K562 (cell line): ENCODE measurements around the gene NRM. TPM values are rescaled to one million over a fixed set of nuclear protein-coding genes. Genes with fewer than 3 reads are reported as not detected.

ENCODE experiments used
- CHD2 ChIP-seq: IDR thresholded peaks from 2 replicates; pipeline ENCODE4 v1.6.1; 2011; ENCODE audit warnings: low read depth, low read length
- MITF ChIP-seq: IDR thresholded peaks from 2 replicates; pipeline ENCODE4 v1.6.1; 2014; ENCODE audit warnings: antibody characterized with exemption
- OTX1 ChIP-seq: fragments of 450-650 bp; formaldehyde crosslinking; IDR thresholded peaks from 2 replicates; pipeline ENCODE4 v1.4.0; 2022; ENCODE audit warnings: mild to moderate bottlenecking
- PHF21A ChIP-seq: fragments of 450-650 bp; IDR thresholded peaks from 2 replicates; pipeline ENCODE4 v1.6.1; 2017; ENCODE audit warnings: low read depth, borderline replicate concordance
- SMAD3 ChIP-seq: fragments of 450-650 bp; formaldehyde crosslinking; conservative IDR thresholded peaks from 2 replicates; pipeline ENCODE4 v1.4.0; 2020; ENCODE audit warnings: mild to moderate bottlenecking
- STAG1 ChIP-seq: sonication (generic); formaldehyde crosslinking; IDR thresholded peaks from 2 replicates; pipeline ENCODE4 v1.5.0; 2020; ENCODE audit warnings: missing genetic modification reagents, borderline replicate concordance
- WHSC1 ChIP-seq: IDR thresholded peaks from one replicate; pipeline ENCODE4 v1.6.1; 2012; ENCODE audit warnings: low read length, control low read depth, inconsistent platforms
- ZBTB17 ChIP-seq: fragments of 450-650 bp; formaldehyde crosslinking; IDR thresholded peaks from 2 replicates; pipeline ENCODE4 v1.4.0; 2020; ENCODE audit warnings: mild to moderate bottlenecking
- ZBTB2 ChIP-seq: fragments of 450-650 bp; IDR thresholded peaks from 2 replicates; pipeline ENCODE4 v1.6.1; 2016; ENCODE audit warnings: antibody characterized with exemption
- ZNF589 ChIP-seq: fragments of 200-800 bp; sonication (Bioruptor generic); IDR thresholded peaks from 2 replicates; pipeline ENCODE4 v1.6.1; 2016; ENCODE audit warnings: low read depth, missing genetic modification characterization, missing compliant biosample characterization
- polyA plus RNA-seq, 8 experiments: library from polyadenylated mRNA; depleted of rRNA in 4 of 8; stranded (reverse) in 5 of 8; unstranded in 3 of 8; fragments of >200 nt; fragmentation: Nextera tagmentation in 2 of 8; fragmentation: Illumina TruSeq in 1 of 8; extraction: Ambion mirVana in 2 of 8; extraction: Trizol in 1 of 8; gene quantifications; 2 replicates each; pipeline versions ENCODE4 v1.2.1 to v1.2.3, GENCODE V29; 2011 to 2014; ENCODE audit warnings: inconsistent platforms in 1 of 8, missing spikeins in 1 of 8
- total RNA-seq, 7 experiments: library from RNA; depleted of rRNA in 6 of 7; stranded (reverse); fragments of >200 nt in 6 of 7; fragmentation: Illumina TruSeq in 2 of 7; extraction: Trizol in 2 of 7; gene quantifications; 2 replicates each; pipeline versions ENCODE4 v1.2.1 to v1.2.3, GENCODE V29; 2011 to 2021; ENCODE audit warnings: low replicate concordance in 1 of 7
- TF ChIP-seq, protein P1 (sequence below): fragments of 250-450 bp; sonication (Bioruptor Pico); IDR thresholded peaks from 2 replicates; pipeline ENCODE4 v1.8.0; 2022; ENCODE audit warnings: moderate library complexity, mild to moderate bottlenecking, inconsistent platforms
- TF ChIP-seq, protein P2 (sequence below): sonication (generic); formaldehyde crosslinking; IDR thresholded peaks from 2 replicates; pipeline ENCODE4 v1.8.0; 2023; ENCODE audit warnings: mild to moderate bottlenecking, missing genetic modification reagents
- TF ChIP-seq, protein P3 (sequence below): fragments of 200-800 bp; sonication (Bioruptor generic); IDR thresholded peaks from 2 replicates; pipeline ENCODE4 v1.6.1; 2016; ENCODE audit warnings: missing genetic modification characterization, missing compliant biosample characterization

The NRM gene
- total and polyA plus RNA-seq, 9 of the 15 experiments (the other 6 are each of a cell fraction or from before 2014, with no cell fraction given), result 9.7 to 58.2 (median 18.1) TPM

DNA sequence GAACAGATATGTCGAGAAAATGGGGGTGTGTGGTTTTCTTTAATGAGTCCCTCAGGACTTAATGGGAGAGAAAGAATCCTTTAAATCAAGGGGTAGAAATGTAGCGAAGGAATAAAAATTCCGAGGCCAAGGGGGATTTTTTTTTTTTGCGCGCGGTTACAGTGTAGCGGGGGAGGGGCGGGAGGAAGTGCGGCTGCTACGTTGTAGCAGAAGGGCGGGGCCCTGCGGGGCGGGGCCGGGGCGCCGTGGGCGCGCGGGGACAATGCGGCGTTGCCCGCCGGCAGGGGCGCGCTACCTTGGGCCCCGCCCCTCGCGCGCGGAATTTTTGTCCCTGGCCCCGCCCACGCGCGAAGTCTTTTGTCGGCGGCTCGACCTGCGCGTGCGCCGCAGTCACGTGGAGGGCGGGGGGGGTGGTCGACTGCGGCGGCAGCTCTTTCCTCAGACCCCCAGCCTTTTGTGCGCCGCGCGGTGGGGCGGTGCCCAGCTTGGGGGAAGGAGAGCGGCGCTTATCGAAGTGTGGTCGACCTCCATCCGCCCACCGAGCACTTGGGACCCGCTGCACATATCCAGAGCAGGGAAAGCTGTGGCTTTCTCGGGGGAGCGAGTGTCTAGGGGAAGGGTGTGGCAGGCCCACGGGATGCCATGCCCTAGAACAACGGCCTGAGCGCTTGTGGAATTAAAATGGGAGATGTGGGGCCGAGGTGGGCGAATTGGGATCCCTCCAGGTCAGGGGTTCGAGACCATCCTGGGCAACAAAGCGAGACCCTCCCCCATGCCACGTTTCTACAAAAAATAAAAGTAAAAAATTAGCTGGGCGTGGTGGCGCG, 30.6 kb upstream of the NRM start (continued):
- peak; percentile 86 for TF ChIP-seq SMAD3
- TF ChIP-seq WHSC1, result no peak
- peak; percentile 56 for TF ChIP-seq MITF
- no peak for TF ChIP-seq STAG1 (CRISPR knock-in tag)
- TF ChIP-seq, protein P1, sequence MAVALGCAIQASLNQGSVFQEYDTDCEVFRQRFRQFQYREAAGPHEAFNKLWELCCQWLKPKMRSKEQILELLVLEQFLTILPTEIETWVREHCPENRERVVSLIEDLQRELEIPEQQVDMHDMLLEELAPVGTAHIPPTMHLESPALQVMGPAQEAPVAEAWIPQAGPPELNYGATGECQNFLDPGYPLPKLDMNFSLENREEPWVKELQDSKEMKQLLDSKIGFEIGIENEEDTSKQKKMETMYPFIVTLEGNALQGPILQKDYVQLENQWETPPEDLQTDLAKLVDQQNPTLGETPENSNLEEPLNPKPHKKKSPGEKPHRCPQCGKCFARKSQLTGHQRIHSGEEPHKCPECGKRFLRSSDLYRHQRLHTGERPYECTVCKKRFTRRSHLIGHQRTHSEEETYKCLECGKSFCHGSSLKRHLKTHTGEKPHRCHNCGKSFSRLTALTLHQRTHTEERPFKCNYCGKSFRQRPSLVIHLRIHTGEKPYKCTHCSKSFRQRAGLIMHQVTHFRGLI (CRISPR knock-in tag), result no peak
- 0 out of 2 replicates have a peak, but pooled peaks have one; percentile 45 for TF ChIP-seq CHD2
- TF ChIP-seq, protein P2, sequence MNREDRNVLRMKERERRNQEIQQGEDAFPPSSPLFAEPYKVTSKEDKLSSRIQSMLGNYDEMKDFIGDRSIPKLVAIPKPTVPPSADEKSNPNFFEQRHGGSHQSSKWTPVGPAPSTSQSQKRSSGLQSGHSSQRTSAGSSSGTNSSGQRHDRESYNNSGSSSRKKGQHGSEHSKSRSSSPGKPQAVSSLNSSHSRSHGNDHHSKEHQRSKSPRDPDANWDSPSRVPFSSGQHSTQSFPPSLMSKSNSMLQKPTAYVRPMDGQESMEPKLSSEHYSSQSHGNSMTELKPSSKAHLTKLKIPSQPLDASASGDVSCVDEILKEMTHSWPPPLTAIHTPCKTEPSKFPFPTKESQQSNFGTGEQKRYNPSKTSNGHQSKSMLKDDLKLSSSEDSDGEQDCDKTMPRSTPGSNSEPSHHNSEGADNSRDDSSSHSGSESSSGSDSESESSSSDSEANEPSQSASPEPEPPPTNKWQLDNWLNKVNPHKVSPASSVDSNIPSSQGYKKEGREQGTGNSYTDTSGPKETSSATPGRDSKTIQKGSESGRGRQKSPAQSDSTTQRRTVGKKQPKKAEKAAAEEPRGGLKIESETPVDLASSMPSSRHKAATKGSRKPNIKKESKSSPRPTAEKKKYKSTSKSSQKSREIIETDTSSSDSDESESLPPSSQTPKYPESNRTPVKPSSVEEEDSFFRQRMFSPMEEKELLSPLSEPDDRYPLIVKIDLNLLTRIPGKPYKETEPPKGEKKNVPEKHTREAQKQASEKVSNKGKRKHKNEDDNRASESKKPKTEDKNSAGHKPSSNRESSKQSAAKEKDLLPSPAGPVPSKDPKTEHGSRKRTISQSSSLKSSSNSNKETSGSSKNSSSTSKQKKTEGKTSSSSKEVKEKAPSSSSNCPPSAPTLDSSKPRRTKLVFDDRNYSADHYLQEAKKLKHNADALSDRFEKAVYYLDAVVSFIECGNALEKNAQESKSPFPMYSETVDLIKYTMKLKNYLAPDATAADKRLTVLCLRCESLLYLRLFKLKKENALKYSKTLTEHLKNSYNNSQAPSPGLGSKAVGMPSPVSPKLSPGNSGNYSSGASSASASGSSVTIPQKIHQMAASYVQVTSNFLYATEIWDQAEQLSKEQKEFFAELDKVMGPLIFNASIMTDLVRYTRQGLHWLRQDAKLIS (CRISPR knock-in tag), result peak; percentile 23; the same call in 1 of the 2 replicates
- peak; percentile 89 for TF ChIP-seq OTX1
- no peak for TF ChIP-seq PHF21A
- TF ChIP-seq ZBTB2, result peak; percentile 90
- no peak for TF ChIP-seq ZNF589 (CRISPR knock-in tag)
- peak; percentile 90 for TF ChIP-seq ZBTB17 (CRISPR knock-in tag)
- TF ChIP-seq, protein P3, sequence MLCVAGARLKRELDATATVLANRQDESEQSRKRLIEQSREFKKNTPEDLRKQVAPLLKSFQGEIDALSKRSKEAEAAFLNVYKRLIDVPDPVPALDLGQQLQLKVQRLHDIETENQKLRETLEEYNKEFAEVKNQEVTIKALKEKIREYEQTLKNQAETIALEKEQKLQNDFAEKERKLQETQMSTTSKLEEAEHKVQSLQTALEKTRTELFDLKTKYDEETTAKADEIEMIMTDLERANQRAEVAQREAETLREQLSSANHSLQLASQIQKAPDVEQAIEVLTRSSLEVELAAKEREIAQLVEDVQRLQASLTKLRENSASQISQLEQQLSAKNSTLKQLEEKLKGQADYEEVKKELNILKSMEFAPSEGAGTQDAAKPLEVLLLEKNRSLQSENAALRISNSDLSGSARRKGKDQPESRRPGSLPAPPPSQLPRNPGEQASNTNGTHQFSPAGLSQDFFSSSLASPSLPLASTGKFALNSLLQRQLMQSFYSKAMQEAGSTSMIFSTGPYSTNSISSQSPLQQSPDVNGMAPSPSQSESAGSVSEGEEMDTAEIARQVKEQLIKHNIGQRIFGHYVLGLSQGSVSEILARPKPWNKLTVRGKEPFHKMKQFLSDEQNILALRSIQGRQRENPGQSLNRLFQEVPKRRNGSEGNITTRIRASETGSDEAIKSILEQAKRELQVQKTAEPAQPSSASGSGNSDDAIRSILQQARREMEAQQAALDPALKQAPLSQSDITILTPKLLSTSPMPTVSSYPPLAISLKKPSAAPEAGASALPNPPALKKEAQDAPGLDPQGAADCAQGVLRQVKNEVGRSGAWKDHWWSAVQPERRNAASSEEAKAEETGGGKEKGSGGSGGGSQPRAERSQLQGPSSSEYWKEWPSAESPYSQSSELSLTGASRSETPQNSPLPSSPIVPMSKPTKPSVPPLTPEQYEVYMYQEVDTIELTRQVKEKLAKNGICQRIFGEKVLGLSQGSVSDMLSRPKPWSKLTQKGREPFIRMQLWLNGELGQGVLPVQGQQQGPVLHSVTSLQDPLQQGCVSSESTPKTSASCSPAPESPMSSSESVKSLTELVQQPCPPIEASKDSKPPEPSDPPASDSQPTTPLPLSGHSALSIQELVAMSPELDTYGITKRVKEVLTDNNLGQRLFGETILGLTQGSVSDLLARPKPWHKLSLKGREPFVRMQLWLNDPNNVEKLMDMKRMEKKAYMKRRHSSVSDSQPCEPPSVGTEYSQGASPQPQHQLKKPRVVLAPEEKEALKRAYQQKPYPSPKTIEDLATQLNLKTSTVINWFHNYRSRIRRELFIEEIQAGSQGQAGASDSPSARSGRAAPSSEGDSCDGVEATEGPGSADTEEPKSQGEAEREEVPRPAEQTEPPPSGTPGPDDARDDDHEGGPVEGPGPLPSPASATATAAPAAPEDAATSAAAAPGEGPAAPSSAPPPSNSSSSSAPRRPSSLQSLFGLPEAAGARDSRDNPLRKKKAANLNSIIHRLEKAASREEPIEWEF (CRISPR knock-in tag), result no peak
